OCI-M1 (cell line): ENCODE measurements around the gene RGS7BP.
"Not testable (repeated sequence)": the region's sequence is repeated elsewhere in the genome, so short reads cannot be mapped to it uniquely, and the experiment has no call there.

Experiments used
- DNase-seq: peaks from one replicate; lab custom pipeline; 2025; lab: John Stamatoyannopoulos, UW

Gene RGS7BP

DNA sequence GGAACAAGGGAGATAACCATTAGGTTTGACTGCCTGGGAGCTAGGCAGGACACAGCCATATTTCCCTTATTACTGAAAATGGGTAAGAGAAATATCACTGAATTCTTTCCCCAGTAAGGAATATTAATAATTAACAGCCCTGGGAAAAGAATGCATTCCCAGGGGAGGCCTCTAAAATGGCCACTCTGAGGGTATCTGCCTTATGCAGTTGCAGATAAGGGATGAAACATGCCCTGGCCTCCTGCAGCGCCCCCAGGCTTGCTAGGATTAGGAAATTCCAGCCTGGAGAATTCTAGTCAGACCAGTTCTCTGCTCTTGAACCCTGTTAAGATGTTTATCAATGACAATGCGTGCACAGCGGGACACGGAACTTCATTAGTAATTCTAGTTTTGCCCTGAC is 52.8 kb downstream of the RGS7BP start:
- DNase-seq, result not testable (repeated sequence)

- no peak for DNase-seq
These were observed 60.6 kb downstream of the RGS7BP start for GRCh38 chr5:64566310-64566916.

DNA sequence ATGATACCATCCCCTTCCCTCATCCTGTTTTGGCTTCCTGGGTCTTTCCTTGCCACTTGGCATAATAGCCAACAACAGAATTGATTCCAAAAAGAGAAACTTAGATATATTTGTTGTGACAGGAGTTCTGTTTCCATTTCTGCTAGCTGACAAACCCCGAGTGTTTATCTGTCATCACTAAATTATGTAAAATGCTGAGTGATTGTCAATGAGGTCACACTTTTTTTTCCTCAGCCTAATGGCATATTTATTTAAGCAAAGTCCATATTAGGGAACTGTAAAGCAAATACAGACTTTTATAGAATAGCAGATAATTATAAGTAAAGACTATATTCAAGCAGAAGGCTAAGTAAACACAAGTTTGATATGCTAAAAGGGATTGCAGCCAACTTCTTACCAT is 64.0 kb downstream of the RGS7BP start:
- no peak for DNase-seq

DNA sequence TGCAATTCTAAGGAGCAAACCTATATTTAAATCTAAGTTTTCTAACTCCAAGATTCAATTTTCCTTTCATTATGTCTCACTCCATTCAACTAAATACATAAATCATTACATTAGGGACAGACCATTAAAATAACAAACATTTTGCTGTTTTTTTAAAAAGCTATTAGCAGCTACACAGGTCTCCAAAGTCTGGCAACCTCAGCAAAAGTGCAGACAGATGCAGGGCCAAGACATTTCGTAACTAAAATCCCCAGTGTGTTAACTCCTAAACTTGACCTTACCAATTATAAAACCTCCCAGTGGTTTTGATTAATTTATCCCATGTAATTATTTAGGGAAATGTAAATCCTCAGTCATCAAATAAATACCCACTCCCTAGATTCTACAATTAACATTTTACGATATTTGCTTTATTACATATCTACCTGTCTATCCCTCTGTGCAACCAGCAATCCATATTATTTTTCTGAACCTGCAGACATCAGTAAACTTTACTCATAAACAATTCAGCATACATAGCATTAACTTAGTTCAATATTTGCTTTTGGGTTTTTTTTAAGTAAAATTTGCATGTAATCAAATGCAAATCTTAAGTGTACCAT is 64.7 kb downstream of the RGS7BP start:
- no peak for DNase-seq

GRCh38 chr5:64575561-64575960 is 69.7 kb downstream of the RGS7BP start:
- DNase-seq, result no peak

DNA sequence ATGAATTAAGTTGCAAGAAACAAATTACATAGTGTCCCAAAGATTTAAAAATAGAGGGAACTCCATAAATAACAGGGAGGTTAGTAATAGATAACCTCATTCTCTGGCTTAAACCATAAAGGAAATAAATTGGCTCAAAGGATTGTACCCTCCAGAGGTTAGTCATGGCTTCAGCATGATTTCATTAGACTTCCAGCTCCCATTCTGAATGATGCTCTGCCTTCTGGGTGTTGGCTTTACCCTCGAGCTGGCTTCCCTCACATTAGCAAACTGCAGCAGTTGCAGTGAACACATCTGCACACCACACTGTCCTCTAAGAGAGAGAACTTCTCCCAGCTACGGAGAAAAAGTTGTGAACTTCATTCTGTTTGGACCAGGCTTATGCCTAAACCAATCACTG is 70.4 kb downstream of the RGS7BP start:
- DNase-seq, result no peak

DNA sequence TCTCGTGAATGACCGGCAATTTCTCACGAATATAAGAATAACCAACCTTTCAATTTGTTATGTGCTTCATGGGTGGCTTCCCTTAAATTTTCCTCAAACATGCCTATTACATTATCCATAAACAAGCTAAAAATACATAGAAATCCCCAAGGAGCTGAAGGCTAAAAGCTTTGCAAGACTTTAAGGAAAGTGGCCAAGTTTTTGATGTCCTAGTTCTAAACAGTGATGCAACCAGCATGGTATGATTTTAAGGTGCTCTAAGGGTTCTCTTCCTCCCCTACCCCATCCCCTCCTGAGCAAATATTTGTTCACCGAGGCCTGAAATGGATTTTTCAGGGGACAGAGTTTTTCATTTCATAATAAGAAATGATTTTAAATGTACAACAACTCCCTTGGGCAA is 79.8 kb downstream of the RGS7BP start:
- no peak for DNase-seq

DNA sequence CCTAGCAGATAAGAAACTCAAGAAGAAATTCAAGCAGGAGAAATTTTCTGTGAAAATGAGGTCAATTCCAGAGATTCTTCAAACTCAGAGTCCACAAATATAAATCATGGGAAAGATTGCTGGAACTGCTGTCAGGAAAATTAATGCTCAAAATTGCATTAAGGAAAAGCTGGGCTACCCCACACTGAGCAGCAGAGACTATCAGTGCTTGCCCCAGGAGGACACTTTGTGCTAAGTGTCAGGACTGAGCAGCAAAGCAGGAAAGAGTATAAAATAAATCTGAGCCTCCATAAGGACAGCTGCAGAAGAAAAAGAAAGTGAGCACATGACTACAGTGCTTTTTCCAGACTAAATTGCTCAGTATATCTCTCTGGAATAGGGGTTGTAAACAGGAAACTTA is 81.6 kb downstream of the RGS7BP start:
- DNase-seq, result no peak

DNA sequence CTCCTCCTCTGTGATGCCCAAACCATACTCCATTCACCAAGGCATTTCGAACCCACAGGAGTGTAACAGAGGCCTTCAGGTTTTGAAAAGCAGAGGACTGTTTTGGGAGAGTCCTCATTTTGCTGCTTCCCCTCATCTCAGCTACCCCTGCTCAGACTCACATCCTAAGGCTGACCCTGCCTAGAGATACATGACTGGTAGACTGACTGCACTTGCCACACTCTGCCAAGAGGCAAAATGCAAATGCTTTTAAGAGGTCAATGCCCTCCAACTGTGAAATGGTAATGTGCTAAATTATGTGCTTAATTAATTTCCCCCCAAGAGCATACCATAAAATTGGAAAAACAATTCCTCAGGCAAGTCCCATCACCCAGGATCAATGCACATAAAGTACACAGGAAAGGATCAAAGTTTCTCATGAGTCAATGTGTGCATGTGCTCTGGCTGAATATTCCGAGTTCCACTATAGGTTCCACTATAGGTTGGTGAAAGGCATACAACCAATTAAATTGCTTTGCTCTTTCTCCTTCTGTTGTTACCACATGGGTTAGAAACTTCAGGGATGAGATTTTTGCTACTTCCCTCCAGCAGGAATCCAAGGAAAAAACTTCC is 87.0 kb downstream of the RGS7BP start:
- DNase-seq, result no peak

GRCh38 chr5:64594025-64594424 is 88.2 kb downstream of the RGS7BP start:
- no peak for DNase-seq

DNA sequence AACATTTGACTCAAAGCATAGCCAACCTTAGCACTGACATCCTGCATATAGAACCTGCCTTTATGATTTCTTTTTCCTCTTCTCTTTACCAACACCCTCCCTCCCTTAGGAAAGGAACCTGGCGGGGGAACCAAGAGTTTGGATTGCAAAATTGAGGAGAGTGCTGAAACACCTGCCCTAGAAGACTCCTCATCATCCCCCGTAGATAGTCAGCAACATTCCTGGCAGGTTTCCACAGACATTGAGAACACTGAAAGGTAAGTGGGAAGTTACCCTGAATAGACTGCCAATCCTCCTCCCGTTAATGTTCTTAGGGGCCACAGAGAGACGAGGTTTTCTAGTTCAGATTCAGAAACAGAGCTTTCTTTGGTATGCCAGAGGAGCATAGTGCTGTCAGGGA is 88.8 kb downstream of the RGS7BP start:
- no peak for DNase-seq

DNA sequence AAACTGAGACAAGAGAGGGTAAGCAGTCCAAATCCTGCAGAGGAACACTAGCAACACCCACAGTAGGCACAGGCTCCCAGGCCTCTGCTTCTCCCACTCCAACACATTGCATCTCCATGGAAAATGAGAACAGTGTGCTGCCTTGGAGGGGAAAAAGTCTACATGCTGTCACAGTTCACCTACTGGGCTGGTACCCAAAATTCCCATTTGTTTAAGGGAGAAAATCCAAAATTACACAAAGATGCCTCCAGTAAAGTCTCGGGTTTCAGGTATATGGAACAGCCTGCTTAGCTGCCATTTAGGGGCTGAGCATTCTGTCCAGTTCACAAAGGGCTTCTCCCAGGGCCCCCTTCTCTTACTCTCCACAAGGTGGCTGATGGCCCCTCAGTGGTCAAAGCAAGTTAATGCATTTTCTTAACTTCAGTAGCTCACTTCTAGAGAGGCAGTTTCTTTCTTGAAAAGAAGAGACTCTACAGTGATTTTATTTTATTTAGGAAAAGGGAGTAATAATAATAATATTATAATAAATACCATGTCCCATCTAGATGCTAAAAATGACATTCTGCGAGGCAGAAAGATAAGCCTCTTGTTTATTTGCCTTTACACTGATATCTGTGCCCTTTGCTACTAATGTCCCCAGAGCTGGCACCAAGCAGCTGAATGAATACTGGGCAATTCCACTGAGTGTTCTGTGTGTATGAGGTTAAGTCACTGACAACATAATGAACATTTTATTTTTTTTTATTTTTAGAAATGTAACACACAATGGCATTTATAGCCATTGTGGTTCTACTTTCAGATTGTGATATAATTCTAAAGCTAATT is 89.4 kb downstream of the RGS7BP start:
- DNase-seq, result peak; percentile 14

DNA sequence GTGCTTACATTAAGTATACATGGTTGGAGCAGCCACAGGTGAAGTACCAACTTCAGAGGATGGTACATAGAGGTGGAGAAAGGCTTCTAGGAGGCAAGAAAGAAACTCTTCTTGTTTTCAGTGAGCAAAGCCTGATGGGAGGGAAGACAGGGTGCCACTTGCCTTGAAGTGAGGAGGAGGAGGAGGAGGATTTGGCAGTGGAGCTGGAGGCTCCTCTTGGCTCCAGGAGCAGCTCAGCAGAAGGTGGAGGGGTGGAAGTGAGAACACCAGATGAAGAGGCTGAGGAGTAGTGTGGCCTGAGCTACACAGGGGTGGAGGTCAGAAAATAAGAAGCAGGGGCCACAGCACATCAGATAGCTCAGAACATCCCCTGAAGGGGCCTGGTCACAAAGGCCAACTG is 93.4 kb downstream of the RGS7BP start:
- no peak for DNase-seq

GRCh38 chr5:64603676-64604075 is 97.9 kb downstream of the RGS7BP start:
- no peak for DNase-seq

- no peak for DNase-seq
These were observed 101.1 kb downstream of the RGS7BP start for GRCh38 chr5:64606926-64607325.

- peak; percentile 78 for DNase-seq
These were observed 106.6 kb downstream of the RGS7BP start for GRCh38 chr5:64612344-64612961.

DNA sequence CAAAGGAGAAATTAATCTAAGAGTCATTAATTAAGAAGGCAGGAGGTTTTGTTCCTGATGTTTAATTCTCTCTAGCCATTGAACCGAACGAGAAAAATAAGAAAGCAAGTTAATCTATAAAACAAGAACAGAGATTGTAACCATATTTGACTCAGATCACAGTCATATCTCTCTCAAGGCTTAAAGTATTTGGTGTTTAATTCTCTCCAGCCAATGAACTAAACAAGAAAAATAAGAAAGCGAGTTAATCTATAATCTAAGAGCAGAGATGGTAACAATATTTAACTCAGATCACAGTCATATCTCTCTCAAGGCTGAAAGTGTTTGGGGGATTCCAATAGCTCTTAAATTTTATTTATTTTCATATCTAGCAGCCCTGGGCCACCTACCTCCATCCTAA is 110.1 kb downstream of the RGS7BP start:
- DNase-seq, result no peak

GRCh38 chr5:64619609-64620008 is 113.8 kb downstream of the RGS7BP start:
- DNase-seq, result no peak

DNA sequence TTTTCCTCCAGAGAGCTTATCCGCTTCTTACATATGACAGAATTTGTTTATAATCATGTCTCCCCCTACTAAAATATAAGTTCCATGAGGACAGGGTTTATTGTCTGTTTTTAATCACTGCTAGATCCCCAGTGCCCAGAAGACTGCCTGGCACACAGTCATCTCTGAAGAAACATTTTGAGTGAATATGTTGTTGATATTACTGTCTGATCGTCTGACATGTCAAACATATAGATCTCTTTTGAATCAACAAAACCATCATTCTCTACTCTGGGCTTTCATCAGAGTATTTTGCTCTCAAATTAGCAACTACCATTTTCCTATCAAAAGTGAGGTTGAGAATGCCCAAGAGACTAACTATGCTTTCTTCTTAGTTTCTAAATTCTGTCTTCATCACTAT is 117.2 kb downstream of the RGS7BP start:
- DNase-seq, result no peak

GRCh38 chr5:64625678-64626077 is 119.9 kb downstream of the RGS7BP start:
- peak; percentile 51 for DNase-seq

DNA sequence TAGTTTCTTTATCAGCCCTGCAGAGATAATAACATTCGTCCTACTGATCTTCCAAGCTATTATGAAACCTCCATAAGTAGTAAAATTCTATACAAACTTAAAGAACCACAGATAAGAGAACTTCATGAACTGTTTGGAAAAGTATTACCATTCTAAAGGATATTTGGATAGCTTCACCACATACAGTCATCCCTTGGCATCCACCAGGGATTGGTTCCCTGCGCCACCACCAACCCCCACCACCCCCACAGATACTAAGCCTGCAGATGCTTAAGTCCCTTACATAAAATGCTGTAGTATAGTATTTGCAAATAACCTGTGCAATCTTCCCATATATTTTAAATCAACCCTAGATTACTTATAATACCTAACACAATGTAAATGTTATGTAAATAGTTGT is 123.1 kb downstream of the RGS7BP start:
- no peak for DNase-seq

GRCh38 chr5:64629841-64630240 is 124.0 kb downstream of the RGS7BP start:
- no peak for DNase-seq

DNA sequence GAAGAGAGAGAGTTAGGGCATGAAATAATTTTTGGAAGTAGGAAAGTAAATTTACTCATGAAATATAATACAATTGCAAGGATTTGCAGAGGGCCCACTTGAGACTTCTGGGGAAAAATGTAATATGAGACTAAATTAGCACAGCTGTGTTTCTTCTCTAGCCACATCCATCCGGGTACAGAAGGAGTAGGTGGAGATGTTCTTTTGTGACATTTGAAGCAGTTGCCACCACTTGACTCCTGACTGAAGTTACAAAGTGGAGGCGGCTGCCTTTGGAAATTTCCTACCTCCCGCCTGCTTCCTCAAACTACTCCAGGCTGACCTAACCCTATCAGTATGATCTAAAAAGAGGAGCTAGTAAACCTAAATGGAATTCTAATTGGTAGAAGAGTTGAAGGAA is 126.4 kb downstream of the RGS7BP start:
- DNase-seq, result no peak
